WI38 (cell line): ENCODE measurements around the gene NAT14.

Source experiments
- H3K4me3 ChIP-seq: 2 replicates; pipeline ENCODE4 v1.5.1; 2011; ENCODE audit warnings: low read depth, mild to moderate bottlenecking, control low read depth, low read length
- CTCF ChIP-seq: IDR thresholded peaks from 2 replicates; pipeline ENCODE4 v1.5.1; 2012; ENCODE audit warnings: low read depth, mild to moderate bottlenecking, control low read depth, low read length

The NAT14 gene

GRCh38 chr19:55449469-55449868 lies 35.5 kb upstream of the NAT14 start:
- H3K4me3 ChIP-seq, result no peak overlapping the region
- TF ChIP-seq CTCF, result no peak

GRCh38 chr19:55451163-55451964 lies 33.6 kb upstream of the NAT14 start:
- no peak overlapping the region for H3K4me3 ChIP-seq
- no peak for TF ChIP-seq CTCF

GRCh38 chr19:55451965-55452748 lies 32.8 kb upstream of the NAT14 start:
- no peak overlapping the region for H3K4me3 ChIP-seq
- TF ChIP-seq CTCF, result no peak

GRCh38 chr19:55452749-55453346 lies 32.1 kb upstream of the NAT14 start:
- no peak for TF ChIP-seq CTCF
- H3K4me3 ChIP-seq, result no peak overlapping the region

- no peak for TF ChIP-seq CTCF
- no peak overlapping the region for H3K4me3 ChIP-seq
These were observed 31.3 kb upstream of the NAT14 start for GRCh38 chr19:55453511-55454260.

GRCh38 chr19:55454787-55455243 lies 30.2 kb upstream of the NAT14 start:
- no peak overlapping the region for H3K4me3 ChIP-seq
- TF ChIP-seq CTCF, result peak; percentile 80
